Measurements from ENCODE around the gene CCR1.

CCR1 gene

DNA sequence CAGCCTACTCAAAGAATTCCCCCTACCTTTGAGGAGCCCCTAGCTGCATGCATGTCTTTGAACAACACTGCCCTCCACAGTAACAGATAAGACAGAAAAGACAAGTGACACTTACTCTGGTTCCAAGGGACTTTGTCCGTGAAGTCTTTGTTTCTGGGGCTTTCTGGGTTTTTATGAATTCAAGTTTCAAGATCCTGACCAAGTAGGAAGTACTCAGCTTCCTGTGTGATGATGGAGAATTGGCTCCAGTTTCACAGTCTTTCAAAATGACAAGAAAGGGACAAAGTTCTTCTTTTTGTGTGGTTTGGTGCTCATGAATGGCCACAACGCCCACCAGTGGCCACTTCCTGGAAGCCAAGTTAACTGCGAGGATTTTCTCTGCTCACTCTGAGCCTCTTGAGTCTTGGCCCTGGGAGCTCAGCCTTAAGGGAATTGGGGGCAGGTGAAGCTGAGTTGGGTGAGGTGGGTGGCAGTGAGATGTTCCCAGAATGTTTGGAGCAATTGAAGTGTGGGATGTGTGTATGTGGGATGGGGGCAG, at the start of gene CCR1:
Gene CCR1 (minus strand): TSS at position 147 of the 538 bp plus-strand sequence. CDS start 4,000 bp downstream, outside the sequence.
- DNase-seq, result peak; percentile 17
- in situ Hi-C loops (cut with HindIII; ENCODE audit: low pct_ligation_motif_present, low pct_unique_long_range_greater_than_20kb, low sequenced_read_pairs), result no loop called here

DNA sequence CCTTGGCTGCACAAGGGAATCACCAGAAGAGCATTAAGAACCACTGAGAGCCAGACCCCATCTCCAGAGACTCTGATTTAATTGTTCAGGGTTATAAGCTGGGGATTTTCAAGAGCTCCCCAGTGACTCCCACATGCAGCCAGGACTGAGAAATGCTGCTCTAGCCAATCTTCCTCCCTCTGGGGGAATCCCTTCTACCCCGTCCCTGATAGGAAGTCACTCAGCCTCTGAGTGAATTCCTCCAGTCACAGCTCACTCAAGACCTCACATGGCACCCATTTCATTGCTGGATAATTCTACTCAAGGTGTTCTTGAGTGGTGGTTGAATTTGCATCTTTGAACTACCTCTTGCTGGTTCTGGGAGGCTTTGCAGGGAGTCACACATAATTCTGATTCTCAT, 44.9 kb upstream of the CCR1 start:
- no peak for DNase-seq
- in situ Hi-C loops (cut with HindIII; ENCODE audit: low pct_ligation_motif_present, low pct_unique_long_range_greater_than_20kb, low sequenced_read_pairs), result no loop called here

DNA sequence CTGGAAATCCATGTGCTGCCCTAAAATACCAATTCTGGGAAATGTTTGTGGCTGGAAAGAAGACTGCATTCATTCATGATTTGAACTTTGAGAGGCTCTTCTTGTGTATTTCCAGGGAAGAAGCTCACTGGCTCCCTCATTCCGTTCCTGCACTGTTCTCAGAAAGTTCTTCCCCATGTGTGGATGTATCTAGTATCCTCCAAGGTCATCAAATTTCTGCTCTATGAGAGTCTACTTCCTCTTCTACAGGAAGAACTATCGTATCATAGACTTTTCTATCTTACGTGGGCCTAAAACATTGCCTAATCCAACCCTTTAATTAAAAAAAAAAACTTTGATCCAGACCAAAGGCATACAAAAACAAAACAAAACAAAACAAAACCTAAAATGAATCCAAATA, 37.0 kb upstream of the CCR1 start:
- in situ Hi-C loops (cut with HindIII; ENCODE audit: low pct_ligation_motif_present, low pct_unique_long_range_greater_than_20kb, low sequenced_read_pairs), result no loop called here
- no peak for DNase-seq

DNA sequence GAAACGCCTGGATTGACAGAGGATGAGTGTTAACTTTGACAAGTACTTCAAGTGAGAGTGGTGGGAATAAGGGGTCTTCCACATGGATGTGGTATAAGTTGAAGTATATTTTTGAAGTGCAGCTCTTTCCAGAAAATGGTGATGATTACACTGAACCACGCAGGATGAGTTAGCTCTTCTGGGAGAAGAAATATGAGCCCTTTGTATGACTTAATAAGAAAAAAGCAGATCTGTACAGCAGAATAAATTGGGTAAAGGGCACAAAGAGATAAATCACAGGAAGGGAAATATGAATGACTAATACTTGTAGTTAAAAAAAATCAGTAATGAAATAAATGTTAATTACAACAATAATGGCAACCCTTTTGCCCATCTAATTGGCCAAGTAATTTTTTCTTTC, 35.4 kb upstream of the CCR1 start:
- no peak for DNase-seq
- in situ Hi-C loops (cut with HindIII; ENCODE audit: low pct_ligation_motif_present, low pct_unique_long_range_greater_than_20kb, low sequenced_read_pairs), result no loop called here

DNA sequence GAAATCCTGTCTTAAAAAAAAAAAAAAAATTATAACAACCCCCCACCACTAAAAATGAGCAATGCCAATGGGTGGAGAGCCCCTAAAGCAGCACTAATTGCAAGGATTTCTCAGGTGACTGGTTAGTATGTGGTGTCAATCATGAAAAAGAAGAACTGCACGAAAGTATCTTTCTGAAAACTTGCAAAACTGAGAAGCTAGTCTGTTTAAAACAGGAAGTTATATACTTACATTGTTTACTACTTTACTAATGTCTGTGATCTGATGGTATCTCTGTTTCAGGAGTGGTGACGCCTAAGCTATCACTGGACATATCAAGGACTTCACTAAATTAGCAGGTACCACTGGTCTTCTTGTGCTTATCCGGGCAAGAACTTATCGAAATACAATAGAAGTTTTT, 34.0 kb upstream of the CCR1 start, which contains the start of gene CCR3:
Gene CCR3 (plus strand): TSS at position 341 of the 400 bp plus-strand sequence. CDS start 22,699 bp downstream, outside the sequence.
- in situ Hi-C loops (cut with HindIII; ENCODE audit: low pct_ligation_motif_present, low pct_unique_long_range_greater_than_20kb, low sequenced_read_pairs), result no loop called here
- DNase-seq, result no peak

DNA sequence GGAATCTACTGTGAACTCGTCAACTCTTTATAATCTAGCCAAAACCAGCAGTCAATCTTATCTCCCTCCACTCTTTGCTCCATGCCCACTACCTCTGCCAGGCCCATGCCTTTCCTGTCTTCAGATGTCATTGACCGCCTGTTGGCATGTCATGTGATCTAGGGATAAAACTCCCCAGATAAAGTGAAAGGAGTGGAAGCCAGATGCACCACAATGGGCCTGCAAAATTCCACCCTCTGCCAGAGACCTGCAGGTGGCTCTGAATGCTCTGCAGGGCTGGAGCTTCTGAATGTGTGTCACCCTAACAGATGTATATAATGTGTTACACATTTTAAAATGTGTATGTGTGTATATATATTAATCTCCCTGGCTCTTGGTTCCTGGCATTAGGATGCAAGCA, 31.8 kb upstream of the CCR1 start:
- no peak for DNase-seq
- in situ Hi-C loops (cut with HindIII; ENCODE audit: low pct_ligation_motif_present, low pct_unique_long_range_greater_than_20kb, low sequenced_read_pairs), result no loop called here

DNA sequence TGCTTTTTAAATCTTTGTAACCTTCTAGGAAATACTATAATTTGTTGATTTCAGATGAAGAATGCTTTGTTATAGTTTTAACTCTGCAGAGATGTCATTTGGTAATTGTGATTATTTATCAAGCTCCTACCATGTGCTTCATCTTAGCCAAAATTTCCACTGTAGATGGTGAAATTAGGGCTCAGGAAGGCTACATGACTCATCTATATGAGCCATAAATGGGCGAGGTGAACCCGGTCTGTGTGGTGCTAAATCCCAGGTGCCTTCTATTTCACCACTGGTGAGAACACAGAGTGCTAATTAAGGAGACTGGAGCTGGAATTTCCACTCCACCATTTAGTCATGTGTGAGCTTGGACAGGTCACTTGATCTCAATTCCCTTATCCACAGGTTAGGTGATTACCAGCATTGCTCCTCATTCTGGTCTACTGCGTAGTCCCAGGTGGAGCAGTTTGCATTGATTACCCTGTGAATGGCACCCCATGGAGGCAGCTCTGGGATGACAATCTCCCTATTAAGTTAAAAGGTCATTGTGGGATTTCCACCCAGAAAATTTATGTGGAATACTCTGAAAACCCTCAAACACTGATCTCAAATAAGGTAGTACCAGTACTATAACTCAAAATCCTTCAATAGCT, 31.3 kb upstream of the CCR1 start:
- DNase-seq, result no peak
- in situ Hi-C loops (cut with HindIII; ENCODE audit: low pct_ligation_motif_present, low pct_unique_long_range_greater_than_20kb, low sequenced_read_pairs), result no loop called here

DNA sequence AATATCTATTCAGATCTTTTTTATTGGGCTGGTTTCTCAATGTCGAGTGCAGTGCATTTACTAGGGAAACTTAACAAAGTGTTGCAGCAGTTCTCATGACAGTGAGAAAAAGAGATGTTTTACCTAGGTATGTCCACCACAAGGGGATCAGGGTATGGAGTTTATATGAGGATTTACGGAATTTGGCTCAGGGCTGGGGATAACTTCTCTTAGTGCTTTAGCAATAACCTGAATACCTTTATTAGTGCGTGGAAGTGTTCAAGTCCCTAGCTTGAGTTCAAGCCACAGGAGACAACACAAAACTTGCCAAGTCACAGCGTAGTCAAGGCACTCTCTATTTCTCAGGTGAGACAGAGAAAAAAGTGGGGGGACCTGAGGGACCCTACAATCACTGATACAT, 30.3 kb upstream of the CCR1 start:
- in situ Hi-C loops (cut with HindIII; ENCODE audit: low pct_ligation_motif_present, low pct_unique_long_range_greater_than_20kb, low sequenced_read_pairs), result no loop called here
- no peak for DNase-seq

DNA sequence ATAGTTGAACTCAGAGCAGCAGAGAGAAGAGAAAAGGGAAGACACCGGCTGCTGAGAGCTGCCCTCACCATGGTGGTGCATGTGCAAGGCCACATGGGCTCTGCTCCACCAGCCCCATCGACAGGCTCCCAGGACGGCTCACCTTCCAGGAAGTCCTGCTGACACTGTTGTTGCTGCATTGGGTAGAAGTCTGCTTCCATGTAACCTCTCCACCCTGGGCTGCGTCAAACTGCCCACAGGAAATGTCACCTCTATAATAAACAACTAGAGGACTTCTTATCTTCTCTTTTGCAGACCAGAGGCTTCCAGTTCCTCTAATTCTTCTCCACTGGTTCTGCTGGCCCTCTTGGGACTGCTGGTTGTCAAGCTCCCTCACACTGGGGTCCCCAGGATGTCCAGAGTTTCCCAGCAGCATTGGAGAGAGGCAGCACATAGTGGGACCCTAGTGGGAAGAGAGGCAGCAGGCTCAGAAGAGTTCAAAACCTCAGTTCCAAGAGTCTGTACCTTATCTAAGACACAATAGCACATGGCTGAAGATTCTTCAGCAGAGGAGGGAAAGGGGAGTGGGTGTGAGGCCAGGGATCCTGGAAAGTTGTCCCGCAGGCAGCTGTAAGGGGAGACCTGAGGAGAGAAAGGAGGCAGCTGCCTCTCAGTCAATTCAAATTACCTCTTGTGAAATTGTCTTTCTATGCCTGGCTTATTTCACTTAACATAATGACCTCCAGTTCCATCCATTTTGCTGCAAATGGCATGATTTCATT, 28.4 kb upstream of the CCR1 start:
- no peak for DNase-seq
- in situ Hi-C loops (cut with HindIII; ENCODE audit: low pct_ligation_motif_present, low pct_unique_long_range_greater_than_20kb, low sequenced_read_pairs), result no loop called here

DNA sequence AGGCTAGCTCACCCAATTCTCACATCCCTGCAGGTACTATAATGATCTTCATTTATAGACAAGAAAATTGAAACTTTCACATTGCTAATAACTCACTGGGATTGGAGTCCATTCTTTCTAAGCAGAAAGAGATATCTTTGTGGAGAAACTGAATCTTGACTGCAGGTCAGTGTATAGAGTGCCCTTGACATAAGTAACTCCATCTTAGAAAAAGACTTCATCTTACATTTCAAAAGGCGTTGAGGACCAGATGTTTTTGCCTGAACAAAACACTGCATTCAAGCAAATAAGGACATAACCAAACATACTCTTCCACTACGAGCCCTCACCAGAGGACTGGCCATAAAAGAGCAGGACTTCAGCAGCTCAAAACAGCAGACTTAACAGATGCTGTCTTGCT, 27.3 kb upstream of the CCR1 start:
- in situ Hi-C loops (cut with HindIII; ENCODE audit: low pct_ligation_motif_present, low pct_unique_long_range_greater_than_20kb, low sequenced_read_pairs), result no loop called here

DNA sequence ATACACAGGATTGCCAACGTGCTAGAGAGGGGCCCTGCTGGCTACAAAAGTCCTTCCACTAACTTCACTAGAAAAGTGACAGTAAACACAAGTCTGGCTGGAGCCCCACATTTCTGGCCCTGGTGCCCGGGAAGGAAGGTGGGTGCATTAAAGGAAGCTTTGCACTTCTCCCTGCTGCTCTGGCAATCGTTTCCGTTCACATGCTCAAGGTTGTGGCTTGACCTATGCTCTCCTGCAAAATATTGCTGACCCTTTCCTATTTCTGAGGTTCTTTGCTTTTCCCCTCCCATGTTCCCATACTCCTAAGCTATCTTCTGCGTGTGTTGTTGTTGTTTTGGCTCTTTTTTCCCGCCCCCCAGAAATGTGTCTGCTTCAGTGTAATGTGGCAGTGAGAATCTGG, 25.1 kb upstream of the CCR1 start:
- in situ Hi-C loops (cut with HindIII; ENCODE audit: low pct_ligation_motif_present, low pct_unique_long_range_greater_than_20kb, low sequenced_read_pairs), result no loop called here
- no peak for DNase-seq

More for the DNA sequence above, 27.3 kb upstream of the CCR1 start:
- no peak for DNase-seq

DNA sequence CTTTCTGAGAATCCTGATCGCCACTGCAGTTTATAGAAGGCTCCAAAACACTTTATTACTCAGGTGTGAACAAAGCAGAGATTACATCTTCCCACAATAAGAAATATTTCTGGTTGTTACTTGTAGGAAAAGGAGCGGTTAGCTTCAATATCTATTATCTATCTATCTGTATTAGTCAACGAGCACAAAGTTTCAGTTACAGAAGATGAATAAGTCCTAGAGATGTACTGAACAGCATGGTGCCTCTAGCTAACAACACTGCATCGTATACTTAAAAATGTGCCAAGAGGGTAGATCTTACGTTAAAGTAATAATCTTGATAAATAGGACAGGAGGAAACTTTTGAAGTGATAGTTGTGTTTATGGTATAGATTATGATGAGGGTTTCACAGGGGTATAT, 23.2 kb upstream of the CCR1 start:
- in situ Hi-C loops (cut with HindIII; ENCODE audit: low pct_ligation_motif_present, low pct_unique_long_range_greater_than_20kb, low sequenced_read_pairs), result no loop called here
- DNase-seq, result no peak

DNA sequence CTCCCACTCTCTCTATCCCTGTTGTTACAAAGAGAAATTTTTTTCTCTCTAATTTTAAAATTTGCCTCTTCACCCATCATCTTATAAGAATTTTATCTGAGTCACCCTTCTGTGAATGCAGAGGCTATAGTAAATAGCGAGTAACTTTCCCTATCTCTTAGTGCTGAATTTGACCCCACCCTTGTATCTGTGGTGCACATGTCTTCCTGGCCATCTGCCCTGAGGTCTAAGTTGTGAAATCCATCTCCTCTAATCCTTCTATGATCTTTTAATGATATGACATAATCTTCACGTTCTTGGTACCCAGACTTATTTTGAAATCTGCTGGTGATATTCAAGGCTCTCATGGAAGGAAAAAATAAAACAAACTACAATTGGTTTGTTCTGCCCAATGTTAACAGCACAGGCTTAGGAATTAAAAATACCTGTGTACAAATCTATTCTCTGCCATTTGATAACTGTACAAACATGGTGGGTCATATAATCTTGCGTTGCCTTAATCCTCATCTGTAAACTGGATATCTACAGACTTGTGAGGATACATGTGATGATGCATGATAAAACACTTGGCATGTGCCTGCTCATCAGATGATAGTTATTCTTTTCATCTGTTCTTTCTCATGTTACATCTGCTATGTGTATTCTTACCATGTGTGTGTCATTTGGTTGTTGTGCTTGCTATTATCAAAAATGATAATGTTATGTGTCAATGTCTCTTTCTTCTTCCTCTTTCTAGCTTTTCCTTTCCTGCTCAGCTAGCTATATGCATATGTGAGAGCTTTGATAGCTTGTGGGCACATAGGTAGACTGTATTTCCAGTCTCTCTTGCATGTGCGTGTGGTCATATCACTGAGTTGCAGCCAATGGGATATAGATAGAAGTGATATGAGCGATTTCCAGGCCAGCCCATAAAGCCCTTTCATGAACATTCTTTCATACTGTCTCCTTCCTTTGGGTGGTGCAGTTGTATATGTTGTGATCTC, 20.4 kb upstream of the CCR1 start:
- no peak for DNase-seq
- in situ Hi-C loops (cut with HindIII; ENCODE audit: low pct_ligation_motif_present, low pct_unique_long_range_greater_than_20kb, low sequenced_read_pairs), result no loop called here

DNA sequence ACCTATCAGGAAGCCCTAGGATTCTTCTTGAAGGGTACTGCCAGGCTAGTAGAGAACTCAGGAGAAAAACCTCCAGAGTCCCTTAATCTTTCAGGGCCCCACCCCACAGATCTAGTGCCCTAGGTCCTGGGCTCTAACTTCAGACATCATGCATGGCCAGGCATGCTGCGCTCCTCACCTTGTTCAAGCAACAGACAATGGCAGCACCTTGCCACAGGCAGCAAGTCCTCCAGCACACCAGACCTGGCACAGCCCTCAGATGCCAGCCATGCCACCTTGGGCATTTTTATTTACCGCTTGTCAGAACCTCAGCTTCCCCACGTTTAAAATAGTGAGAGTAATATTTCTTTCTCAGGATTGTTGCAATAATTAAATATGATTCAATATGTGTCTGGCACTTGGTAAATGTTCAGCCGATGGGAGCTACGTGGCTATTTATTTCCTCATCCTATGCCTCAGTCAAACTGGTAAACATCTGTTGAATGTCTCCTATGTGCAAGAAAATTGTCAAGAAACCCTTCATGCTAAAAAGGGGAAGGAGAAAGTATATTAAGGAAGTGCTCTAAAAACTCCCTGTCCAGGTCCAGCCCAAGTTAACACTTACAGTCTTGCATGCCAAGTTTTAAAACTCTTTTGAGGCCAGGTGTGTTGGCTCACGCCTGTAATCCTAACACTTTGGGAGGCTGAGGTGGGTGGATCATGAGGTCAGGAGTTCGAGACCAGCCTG, 14.5 kb upstream of the CCR1 start:
- in situ Hi-C loops (cut with HindIII; ENCODE audit: low pct_ligation_motif_present, low pct_unique_long_range_greater_than_20kb, low sequenced_read_pairs), result no loop called here

DNA sequence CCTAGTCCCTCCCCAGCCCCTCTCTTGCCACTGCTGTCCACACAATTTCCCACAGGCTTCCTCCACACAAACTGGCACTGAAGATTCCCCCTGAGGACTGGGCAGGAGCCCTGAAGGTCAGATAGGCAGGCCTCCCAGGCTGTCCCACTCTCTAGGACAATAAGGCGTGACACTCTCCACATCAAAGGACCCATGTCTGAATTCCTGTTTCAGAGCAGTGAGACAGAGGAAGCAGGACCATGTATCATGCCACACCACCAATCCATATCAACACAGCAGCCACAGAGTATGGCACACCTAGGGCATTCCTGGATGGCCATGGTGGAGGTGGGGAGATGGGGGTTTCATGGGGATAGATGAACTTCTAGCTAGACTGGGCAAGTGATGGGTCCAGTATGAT, 13.8 kb upstream of the CCR1 start:
- DNase-seq, result no peak

More for the DNA sequence above, 14.5 kb upstream of the CCR1 start:
- no peak for DNase-seq

DNA sequence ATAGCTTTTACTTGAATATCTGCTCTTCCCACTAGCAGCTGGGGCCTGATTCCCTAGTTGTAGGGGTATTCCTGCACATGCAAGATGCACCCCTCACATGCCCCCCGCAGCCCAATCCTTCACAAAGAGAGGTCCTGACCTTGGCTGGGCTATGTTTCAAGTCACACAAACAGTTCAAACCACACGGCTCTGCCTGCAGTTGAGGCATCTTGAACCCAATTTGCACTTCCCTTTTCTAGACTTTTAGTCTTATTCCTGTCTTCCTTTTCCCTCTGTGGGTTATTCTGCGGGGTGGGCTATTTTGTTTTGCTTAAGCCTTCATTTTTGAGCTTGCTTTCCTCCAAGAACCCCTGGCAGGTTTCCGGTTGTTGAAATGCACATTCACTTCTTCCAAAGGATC, 13.3 kb upstream of the CCR1 start:
- DNase-seq, result no peak

More for the DNA sequence above, 13.8 kb upstream of the CCR1 start:
- in situ Hi-C loops (cut with HindIII; ENCODE audit: low pct_ligation_motif_present, low pct_unique_long_range_greater_than_20kb, low sequenced_read_pairs), result no loop called here

DNA sequence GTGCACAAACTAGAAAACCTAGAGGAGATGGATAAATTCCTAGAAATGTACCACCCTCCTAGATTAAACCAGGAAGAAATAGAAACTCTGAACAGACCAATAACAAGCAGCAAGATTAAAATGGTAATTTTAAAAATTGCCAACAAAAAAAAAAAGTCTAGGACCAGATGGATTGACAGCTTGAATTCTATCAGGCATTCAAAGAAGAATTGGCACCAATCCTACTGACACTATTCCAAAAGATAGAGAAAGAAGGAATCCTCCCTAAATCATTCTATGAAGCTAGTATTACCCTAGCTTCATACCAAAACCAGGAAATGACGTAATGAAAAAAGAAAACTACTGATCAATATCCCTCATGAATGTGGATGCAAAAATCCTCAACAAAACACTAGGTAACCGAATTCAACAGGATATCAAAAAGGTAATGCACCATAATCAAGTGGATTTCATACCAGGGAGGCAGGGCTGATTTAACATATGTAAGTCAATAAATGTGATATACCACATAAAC, 10.1 kb upstream of the CCR1 start:
- DNase-seq, result no peak
- in situ Hi-C loops (cut with HindIII; ENCODE audit: low pct_ligation_motif_present, low pct_unique_long_range_greater_than_20kb, low sequenced_read_pairs), result no loop called here

More for the DNA sequence above, 13.3 kb upstream of the CCR1 start:
- in situ Hi-C loops (cut with HindIII; ENCODE audit: low pct_ligation_motif_present, low pct_unique_long_range_greater_than_20kb, low sequenced_read_pairs), result no loop called here

Data from ACHN (cell line).